Endothelial cell of umbilical vein (primary cell): ENCODE results near the gene BCL2L14. TPM values are rescaled to one million over a fixed set of nuclear protein-coding genes. Genes with fewer than 3 reads are reported as not detected.

Experiments
- BruUV-seq: library from RNA; stranded (reverse); fragments of 400-500 nt; replicated peaks from 2 replicates; lab custom pipeline; 2021; lab: Mats Ljungman, UMichigan
- CTCF ChIA-PET: fragments of 300-600, 350-600 bp; sonication (Branson Sonifier 250); formaldehyde crosslinking; loops from one replicate; lab custom pipeline; 2021; ENCODE audit warnings: antibody characterized with exemption, inconsistent platforms; lab: Charles Lee
- POLR2A ChIA-PET: fragments of 300-600, 350-600 bp; sonication (Branson Sonifier 250); formaldehyde crosslinking; loops from one replicate; lab custom pipeline; 2021; ENCODE audit warnings: antibody characterized with exemption, inconsistent platforms; lab: Charles Lee
- DNase-seq: peaks from one replicate; pipeline ENCODE4 v3.0.0-alpha.2; 2011; ENCODE audit warnings: low read depth, low spot score
- FAIRE-seq: peaks from 2 replicates; lab custom pipeline; 2011; peaks lifted over from hg19 to GRCh38; lab: Jason Lieb, UNC
- H2AFZ ChIP-seq: 2 replicates; pipeline ENCODE4 v1.6.0; 2012; ENCODE audit warnings: low read depth, low read length, control low read depth, inconsistent platforms
- H3K27ac ChIP-seq: 2 replicates; pipeline ENCODE4 v1.5.1; 2011; ENCODE audit warnings: low read depth, mild to moderate bottlenecking, control low read depth, low read length, moderate library complexity; ENCODE audit not compliant: insufficient read depth
- H3K27me3 ChIP-seq, 2 experiments: 2 replicates each; pipeline versions ENCODE4 v1.6.0 to v1.6.1; 2011; ENCODE audit warnings: low read length in 2 of 2, mixed read lengths in 1 of 2; ENCODE audit not compliant: control insufficient read depth in 2 of 2, insufficient read depth in 2 of 2
- H3K36me3 ChIP-seq, 2 experiments: 2 replicates in 1 of 2; 3 replicates in 1 of 2; pipeline ENCODE4 v1.5.1; 2011; ENCODE audit warnings: low read length in 2 of 2, mild to moderate bottlenecking in 1 of 2, moderate library complexity in 1 of 2; ENCODE audit not compliant: control insufficient read depth in 2 of 2, insufficient read depth in 2 of 2; ENCODE audit errors: extremely low read depth in 1 of 2
- H3K4me1 ChIP-seq: 3 replicates; pipeline ENCODE4 v1.5.1; 2011; ENCODE audit warnings: mild to moderate bottlenecking, low read length; ENCODE audit not compliant: control insufficient read depth, insufficient read depth; ENCODE audit errors: extremely low read depth
- H3K4me2 ChIP-seq: 2 replicates; pipeline ENCODE4 v1.6.1; 2011; ENCODE audit warnings: low read length, control low read depth, mixed read lengths; ENCODE audit not compliant: insufficient read depth
- H3K4me3 ChIP-seq, 3 experiments: fragments of 200-600 bp in 1 of 3; sonication (generic), shearing (Covaris generic) in 1 of 3; replicated peaks in 1 of 3; 2 replicates each; pipeline ENCODE4 v1.5.1; 2011 to 2016; ENCODE audit warnings: control low read depth in 3 of 3, low read length in 3 of 3, mild to moderate bottlenecking in 2 of 3, inconsistent platforms in 1 of 3, low read depth in 1 of 3, moderate library complexity in 1 of 3; ENCODE audit not compliant: insufficient read depth in 1 of 3
- H3K79me2 ChIP-seq: 2 replicates; pipeline ENCODE4 v1.6.0; 2012; ENCODE audit warnings: low read length, inconsistent platforms; ENCODE audit not compliant: control insufficient read depth, insufficient read depth
- H3K9ac ChIP-seq: replicated peaks from 2 replicates; pipeline ENCODE3; 2011; ENCODE audit warnings: low read length, control low read depth; ENCODE audit not compliant: insufficient read depth; ENCODE audit errors: extremely low read depth
- H3K9me1 ChIP-seq: replicated peaks from 3 replicates; pipeline ENCODE4 v1.6.0; 2011; ENCODE audit warnings: mild to moderate bottlenecking, low read length; ENCODE audit not compliant: control insufficient read depth, insufficient read depth; ENCODE audit errors: extremely low read depth
- H3K9me3 ChIP-seq: replicated peaks from 2 replicates; pipeline ENCODE4 v1.5.1; 2012; ENCODE audit warnings: low read length, inconsistent platforms; ENCODE audit not compliant: control insufficient read depth, insufficient read depth
- H4K20me1 ChIP-seq: replicated peaks from 2 replicates; pipeline ENCODE3; 2011; ENCODE audit warnings: mild to moderate bottlenecking, low read length; ENCODE audit not compliant: control insufficient read depth, insufficient read depth; ENCODE audit errors: extremely low read depth
- CTCF ChIP-seq, 2 donors: IDR thresholded peaks; 1 replicate in 1 of 2; 2 replicates in 1 of 2; pipeline ENCODE4 v1.5.1; 2011; ENCODE audit warnings: low read length in 2 of 2, mild to moderate bottlenecking in 2 of 2, moderate library complexity in 2 of 2, control low read depth in 1 of 2, inconsistent platforms in 1 of 2, low read depth in 1 of 2; ENCODE audit not compliant: insufficient read depth in 1 of 2; ENCODE audit errors: extremely low read depth in 1 of 2
- EZH2 ChIP-seq: IDR thresholded peaks from 2 replicates; pipeline ENCODE4 v1.6.1; 2012; ENCODE audit warnings: borderline replicate concordance, low read depth, mild to moderate bottlenecking, moderate library complexity, low read length, inconsistent platforms; ENCODE audit not compliant: severe bottlenecking
- FOS ChIP-seq: IDR thresholded peaks from 2 replicates; pipeline ENCODE4 v1.6.1; 2011; ENCODE audit warnings: mild to moderate bottlenecking, low read length, moderate library complexity, borderline replicate concordance; ENCODE audit not compliant: insufficient read depth
- GATA2 ChIP-seq: IDR thresholded peaks from 2 replicates; pipeline ENCODE4 v1.7.0; 2011; ENCODE audit warnings: low read depth, mild to moderate bottlenecking, moderate library complexity, mixed read lengths, low read length; ENCODE audit not compliant: insufficient read length, insufficient read depth
- JUN ChIP-seq: IDR thresholded peaks from 2 replicates; pipeline ENCODE4 v1.6.1; 2011; ENCODE audit warnings: borderline replicate concordance, low read depth; ENCODE audit not compliant: insufficient read length, insufficient read depth
- MAX ChIP-seq: IDR thresholded peaks from 2 replicates; pipeline ENCODE4 v1.6.1; 2011; ENCODE audit not compliant: insufficient read depth, insufficient read length
- MYC ChIP-seq: IDR thresholded peaks from one replicate; pipeline ENCODE4 v1.6.1; 2011; ENCODE audit warnings: mild to moderate bottlenecking, low read depth, low read length
- POLR2A ChIP-seq: IDR thresholded peaks from 2 replicates; pipeline ENCODE4 v1.6.1; 2012; ENCODE audit warnings: low read depth, mild to moderate bottlenecking, control low read depth, low read length
- POLR2AphosphoS5 ChIP-seq: IDR thresholded peaks from 2 replicates; pipeline ENCODE4 v1.6.1; 2012; ENCODE audit warnings: low read depth, mild to moderate bottlenecking, control low read depth, low read length, moderate library complexity; ENCODE audit not compliant: insufficient read depth
- dilution Hi-C: fragments of 300-500 bp; cut with MboI; formaldehyde crosslinking; loops from one replicate; pipeline ENCODE4 v1.15.0; 2019; ENCODE audit warnings: low sequenced_read_pairs; ENCODE audit not compliant: extremely low pct_ligation_motif_present
- intact Hi-C: fragments of 100-400 bp; cut with micrococcal nuclease; formaldehyde crosslinking; loops from one replicate; pipeline ENCODE4 v1.10.0; 2022
- polyA plus RNA-seq, 4 experiments: library from polyadenylated mRNA; depleted of rRNA in 3 of 4; stranded (reverse) in 3 of 4; unstranded in 1 of 4; fragments of >200 nt; gene quantifications; 2 replicates each; pipeline versions ENCODE4 v1.2.1 to v1.2.3, GENCODE V29; 2011 to 2012; ENCODE audit warnings: missing spikeins in 1 of 4
- total RNA-seq: library from RNA; stranded (reverse); gene quantifications from 2 replicates; pipeline ENCODE4 v1.2.3, GENCODE V29; 2021

Gene BCL2L14
- total and polyA plus RNA-seq, 2 donors (not counting 3 experiments of a cell fraction or from before 2014, with no cell fraction given) = not detected

- DNase-seq (no peak), FAIRE-seq (no peak)
- H3K36me3 ChIP-seq = no peaks in the 10 kb centered on the region
- no peak overlapping the region for H3K4me3 ChIP-seq
- H3K9ac ChIP-seq = no peak overlapping the region
- intact Hi-C loops = no loop called here
- dilution Hi-C loops = no loop called here
- H3K9me1 ChIP-seq = no peaks in the 10 kb centered on the region
- no peak overlapping the region for H2AFZ ChIP-seq
- no peak overlapping the region for H3K4me2 ChIP-seq
- H3K27me3 ChIP-seq = peaks cover 5 to 17% of the 10 kb centered on the region in 2 experiments
- ChIA-PET CTCF (interaction anchor here (1.0 to 1.2 kb wide), 3 partner anchors 15 to 471 kb away, joined by 3 to 6 read pairs (median 3); no protein-coding TSS in a partner anchor), POLR2A (no interaction called here)
- H3K79me2 ChIP-seq = no peaks in the 10 kb centered on the region
- no peaks in the 10 kb centered on the region for H3K9me3 ChIP-seq
- no peak overlapping the region for H3K27ac ChIP-seq
- TF ChIP-seq EZH2 = no peak
- no peak for TF ChIP-seq POLR2AphosphoS5
- no peak for TF ChIP-seq MAX
- no peak for TF ChIP-seq GATA2
- no peak for TF ChIP-seq MYC
- TF ChIP-seq JUN = no peak
- no peak for TF ChIP-seq FOS
- no peak for TF ChIP-seq POLR2A
- BruUV-seq = no TSS peak
- H4K20me1 ChIP-seq = no peaks in the 10 kb centered on the region
- peaks cover 4% of the 10 kb centered on the region for H3K4me1 ChIP-seq
Observed at GRCh38 chr12:12051668-12052067, 19.1 kb upstream of the BCL2L14 start.

- no peak overlapping the region for H3K4me3 ChIP-seq
- no peak overlapping the region for H3K4me2 ChIP-seq
- no peak overlapping the region for H3K9ac ChIP-seq
- H3K4me1 ChIP-seq = no peaks in the 10 kb centered on the region
- H3K27ac ChIP-seq = no peak overlapping the region
- H3K27me3 ChIP-seq = peaks cover 3 to 4% of the 10 kb centered on the region in 2 experiments
- no peak for TF ChIP-seq EZH2
- TF ChIP-seq FOS = no peak
- TF ChIP-seq POLR2AphosphoS5 = no peak
- TF ChIP-seq POLR2A = no peak
- no peak for TF ChIP-seq GATA2
- TF ChIP-seq MAX = no peak
- no peak for TF ChIP-seq MYC
- TF ChIP-seq CTCF (IDR thresholded peaks at IDR 0.05; ENCODE audit: extremely low read depth in 1 of 2, insufficient read depth in 1 of 2, low read depth in 1 of 2, low read length in 2 of 2) = no peak
- no peak for TF ChIP-seq JUN
- H3K36me3 ChIP-seq = no peaks in the 10 kb centered on the region
- no TSS peak for BruUV-seq
- no peak overlapping the region for H2AFZ ChIP-seq
- no peaks in the 10 kb centered on the region for H3K79me2 ChIP-seq
- intact Hi-C loops (no loop called here), dilution Hi-C loops (no loop called here)
- ChIA-PET CTCF (no interaction called here), POLR2A (no interaction called here)
- no peak for FAIRE-seq
- no peak for DNase-seq
- no peaks in the 10 kb centered on the region for H3K9me3 ChIP-seq
- H3K9me1 ChIP-seq = no peaks in the 10 kb centered on the region
- no peaks in the 10 kb centered on the region for H4K20me1 ChIP-seq
Observed at GRCh38 chr12:12054993-12055392, 15.7 kb upstream of the BCL2L14 start.
